Peyer's patch (tissue), 4 donors: ENCODE results near the gene TMEM209. TPM values are rescaled to one million over a fixed set of nuclear protein-coding genes. Genes with fewer than 3 reads are reported as not detected.

Experiments used
- DNase-seq, 3 donors: peaks; one replicate each; pipeline ENCODE4 v3.0.0-alpha.2; 2017 to 2019
- H3K27ac ChIP-seq, 4 donors: fragments of 200-600 bp; sonication (generic); one replicate each; pipeline ENCODE4 v1.5.1; 2016 to 2019
- H3K27me3 ChIP-seq, 2 donors: fragments of 200-600 bp; sonication (generic); one replicate each; pipeline ENCODE4 v1.5.1; 2019
- H3K36me3 ChIP-seq, 3 donors: fragments of 200-600 bp; sonication (generic); one replicate each; pipeline ENCODE4 v1.5.1; 2016 to 2019
- H3K4me1 ChIP-seq, 4 donors: fragments of 200-600 bp; sonication (generic); one replicate each; pipeline ENCODE4 v1.5.1; 2016 to 2019
- H3K4me3 ChIP-seq, 4 donors: fragments of 200-600 bp; sonication (generic); 1 replicate in 3 of 4; 2 replicates in 1 of 4; pipeline ENCODE4 v1.5.1; 2016 to 2019; ENCODE audit warnings: mild to moderate bottlenecking in 1 of 4
- H3K9me3 ChIP-seq, 4 donors: fragments of 200-600 bp; sonication (generic); one replicate each; pipeline ENCODE4 v1.5.1; 2016 to 2019; ENCODE audit warnings: mild to moderate bottlenecking in 1 of 4
- CTCF ChIP-seq, 6 experiments: fragments of 450-650 bp in 4 of 6; fragments of 200-600 bp in 2 of 6; sonication (generic) in 1 of 6; IDR thresholded peaks; one replicate each; pipeline ENCODE4 v1.5.1; 2017 to 2019; ENCODE audit warnings: antibody characterized with exemption in 6 of 6, mild to moderate bottlenecking in 3 of 6, moderate library complexity in 1 of 6
- POLR2A ChIP-seq, 2 donors: fragments of 450-650 bp; IDR thresholded peaks; one replicate each; pipeline ENCODE4 v1.5.1; 2017; ENCODE audit warnings: antibody characterized with exemption in 2 of 2, mild to moderate bottlenecking in 2 of 2, moderate library complexity in 2 of 2
- total RNA-seq, 4 donors: library from RNA; depleted of rRNA; stranded (reverse); fragments of >200 nt; gene quantifications; one replicate each; pipeline ENCODE4 v1.1.0, GENCODE V29; 2016

Gene TMEM209
- total RNA-seq, 4 donors from 2014 or later, result 11.6 to 17.2 (median 15.4) TPM

- Histone ChIP-seq H3K4me1 (no peaks in the 10 kb centered on the region), H3K4me3 (no peak overlapping the region), H3K36me3 (peaks cover 0 to 58% (median 0%) of the 10 kb centered on the region in 3 donors), H3K27me3 (no peaks in the 10 kb centered on the region), H3K27ac (no peak overlapping the region), H3K9me3 (no peaks in the 10 kb centered on the region)
- TF ChIP-seq POLR2A (IDR thresholded peaks at IDR 0.05) (no peak), CTCF (IDR thresholded peaks at IDR 0.05) (no peak)
- DNase-seq, result no peak
Measured at GRCh38 chr7:130182990-130183389, 22.2 kb downstream of the TMEM209 start.

- Histone ChIP-seq H3K9me3 (no peaks in the 10 kb centered on the region), H3K4me1 (no peaks in the 10 kb centered on the region), H3K36me3 (peaks cover 0 to 59% (median 0%) of the 10 kb centered on the region in 3 donors), H3K27me3 (no peaks in the 10 kb centered on the region), H3K4me3 (no peak overlapping the region), H3K27ac (no peak overlapping the region)
- TF ChIP-seq CTCF (IDR thresholded peaks at IDR 0.05), result no peak
- TF ChIP-seq POLR2A (IDR thresholded peaks at IDR 0.05), result no peak
- no peak for DNase-seq
Measured at GRCh38 chr7:130181263-130181605, 24.0 kb downstream of the TMEM209 start.

GRCh38 chr7:130180571-130181262 lies 24.5 kb downstream of the TMEM209 start:
- H3K9me3 ChIP-seq, result no peaks in the 10 kb centered on the region
- peaks cover 0 to 59% (median 0%) of the 10 kb centered on the region in 3 donors for H3K36me3 ChIP-seq
- no peak for TF ChIP-seq CTCF (IDR thresholded peaks at IDR 0.05)
- no peak for TF ChIP-seq POLR2A (IDR thresholded peaks at IDR 0.05)
- H3K27me3 ChIP-seq, result no peaks in the 10 kb centered on the region
- no peak overlapping the region for H3K27ac ChIP-seq
- no peaks in the 10 kb centered on the region for H3K4me1 ChIP-seq
- DNase-seq, result no peak
- no peak overlapping the region for H3K4me3 ChIP-seq

GRCh38 chr7:130179631-130180030 lies 25.6 kb downstream of the TMEM209 start:
- H3K36me3 ChIP-seq, result peaks cover 0 to 63% (median 0%) of the 10 kb centered on the region in 3 donors
- no peak for TF ChIP-seq POLR2A (IDR thresholded peaks at IDR 0.05)
- TF ChIP-seq CTCF (IDR thresholded peaks at IDR 0.05), result no peak
- H3K27ac ChIP-seq, result no peak overlapping the region
- H3K4me1 ChIP-seq, result no peaks in the 10 kb centered on the region
- no peaks in the 10 kb centered on the region for H3K27me3 ChIP-seq
- H3K9me3 ChIP-seq, result no peaks in the 10 kb centered on the region
- no peak for DNase-seq
- H3K4me3 ChIP-seq, result no peak overlapping the region

- H3K36me3 ChIP-seq, result peaks cover 0 to 70% (median 0%) of the 10 kb centered on the region in 3 donors
- DNase-seq, result no peak
- TF ChIP-seq CTCF (IDR thresholded peaks at IDR 0.05) (no peak), POLR2A (IDR thresholded peaks at IDR 0.05) (no peak)
Measured at GRCh38 chr7:130178251-130178650, 27.0 kb downstream of the TMEM209 start.

More at GRCh38 chr7:130178251-130178650, 27.0 kb downstream of the TMEM209 start:
- no peak overlapping the region for H3K4me3 ChIP-seq
- H3K4me1 ChIP-seq, result no peaks in the 10 kb centered on the region
- H3K27ac ChIP-seq, result no peak overlapping the region
- no peaks in the 10 kb centered on the region for H3K9me3 ChIP-seq
- H3K27me3 ChIP-seq, result no peaks in the 10 kb centered on the region
